ENCODE measurements around the gene FURIN. TPM values are rescaled to one million over a fixed set of nuclear protein-coding genes. Genes with fewer than 3 reads are reported as not detected.

The FURIN gene
- polyA plus RNA-seq, 2 of the 4 experiments (the other 2 are of a cell fraction): 16.8 to 33.3 TPM

- peak; percentile 23 for FAIRE-seq
- peak; percentile 57 to 82; a peak in 5 of 6 replicates for ATAC-seq
- ChIA-PET POLR2A (no interaction called here), CTCF (interaction anchor here (0.6 to 10.9 kb wide), 126 partner anchors 8 to 830 kb away, joined by 3 to 265 read pairs (median 5); partner anchors contain the start of genes BLM, FURIN, HDDC3 and MAN2A2)
- peak in 1 of 2 experiments; percentile 61 for DNase-seq (ENCODE audit: low read depth in 1 of 2, low spot score in 1 of 2)
- 75% methylated on average over 23 of the region's 23 CpGs for WGBS (ENCODE audit: missing lambda C conversion rate)
- Histone ChIP-seq H3K4me2 (no peak overlapping the region), H3K4me1 (no peaks in the 10 kb centered on the region), H3K27ac (peak overlapping the region in 1 of 2 experiments; percentile 19; a peak in 1 of 6 replicates), H3K9me3 (no peaks in the 10 kb centered on the region), H3K4me3 (no peak overlapping the region)
- TF ChIP-seq RAD21 (conservative IDR thresholded peaks at IDR 0.05 in 1 of 2, IDR thresholded peaks at IDR 0.05 in 1 of 2) (peak; percentile 100), SMC3 (IDR thresholded peaks at IDR 0.05) (peak; percentile 100), CHD2 (IDR thresholded peaks at IDR 0.05; ENCODE audit: low read length, partially characterized antibody) (no peak), CTCF (IDR thresholded peaks at IDR 0.05) (peak; percentile 99), CHD4 (IDR thresholded peaks at IDR 0.05; ENCODE audit: borderline replicate concordance) (no peak)
These were observed 17.3 kb downstream of the FURIN start for GRCh38 chr15:90885432-90886290.

- DNase-seq (ENCODE audit: low read depth in 1 of 2, low spot score in 1 of 2) (no peak), ATAC-seq (no peak), FAIRE-seq (no peak)
- peak in 1 of 2 experiments; percentile 14; a peak in 1 of 5 replicates for TF ChIP-seq RAD21 (conservative IDR thresholded peaks at IDR 0.05 in 1 of 2, IDR thresholded peaks at IDR 0.05 in 1 of 2)
- TF ChIP-seq NPAS2 (CRISPR knock-in tag; IDR thresholded peaks at IDR 0.05; ENCODE audit: borderline replicate concordance): no peak
- no peak for TF ChIP-seq PBX3 (IDR thresholded peaks at IDR 0.05)
- no peak for TF ChIP-seq EHF (CRISPR knock-in tag; IDR thresholded peaks at IDR 0.05)
- no peak for TF ChIP-seq MAFK (IDR thresholded peaks at IDR 0.05; ENCODE audit: partially characterized antibody)
- TF ChIP-seq HOXB5 (CRISPR knock-in tag; IDR thresholded peaks at IDR 0.05): no peak
- no peak for TF ChIP-seq JUN (IDR thresholded peaks at IDR 0.05)
- TF ChIP-seq ELK1 (IDR thresholded peaks at IDR 0.05; ENCODE audit: low read depth, low read length): no peak
- TF ChIP-seq CTCF (IDR thresholded peaks at IDR 0.05): peak; percentile 24; the same call in 1 of the 3 replicates
- no peak for TF ChIP-seq FOXS1 (CRISPR knock-in tag; IDR thresholded peaks at IDR 0.05)
- TF ChIP-seq ZC3H11A (IDR thresholded peaks at IDR 0.05): no peak
- no peak for TF ChIP-seq HDAC2 (IDR thresholded peaks at IDR 0.05)
- TF ChIP-seq HMGXB4 (CRISPR knock-in tag; IDR thresholded peaks at IDR 0.05; ENCODE audit: borderline replicate concordance): no peak
- TF ChIP-seq CBX2 (IDR thresholded peaks at IDR 0.05; ENCODE audit: borderline replicate concordance, low read depth): no peak
- no peak for TF ChIP-seq BHLHE40 (IDR thresholded peaks at IDR 0.05; ENCODE audit: low read depth, low read length)
- no peak for TF ChIP-seq REST (IDR thresholded peaks at IDR 0.05)
- Histone ChIP-seq H3K9me3 (no peaks in the 10 kb centered on the region), H3K27ac (no peak overlapping the region), H3K4me3 (no peak overlapping the region), H3K4me1 (no peaks in the 10 kb centered on the region), H3K4me2 (no peak overlapping the region)
- POLR2A ChIA-PET: no interaction called here
- 7% methylated on average over 5 of the region's 5 CpGs for WGBS (ENCODE audit: missing lambda C conversion rate)
- CTCF ChIA-PET: interaction anchor here (0.6 to 10.9 kb wide), 111 partner anchors 8 to 831 kb away, joined by 3 to 265 read pairs (median 5); partner anchors contain the start of genes BLM, FURIN, HDDC3 and MAN2A2
These were observed 17.9 kb downstream of the FURIN start for GRCh38 chr15:90886291-90886614.
